Epithelial cell of esophagus (primary cell): ENCODE data around the gene PARK7.

ENCODE experiments used
- DNase-seq: peaks from one replicate; pipeline ENCODE4 v3.0.0; 2010; ENCODE audit warnings: low read depth
- H3K4me3 ChIP-seq: 2 replicates; pipeline ENCODE4 v1.5.1; 2011; ENCODE audit warnings: mild to moderate bottlenecking, low read length, control low read depth
- TF ChIP-seq, protein P1 (sequence below): IDR thresholded peaks from 2 replicates; pipeline ENCODE4 v1.5.1; 2011; ENCODE audit warnings: low read depth, mild to moderate bottlenecking, low read length, control low read depth, inconsistent platforms; ENCODE audit not compliant: insufficient read depth; ENCODE audit errors: missing control alignments

PARK7 gene

DNA sequence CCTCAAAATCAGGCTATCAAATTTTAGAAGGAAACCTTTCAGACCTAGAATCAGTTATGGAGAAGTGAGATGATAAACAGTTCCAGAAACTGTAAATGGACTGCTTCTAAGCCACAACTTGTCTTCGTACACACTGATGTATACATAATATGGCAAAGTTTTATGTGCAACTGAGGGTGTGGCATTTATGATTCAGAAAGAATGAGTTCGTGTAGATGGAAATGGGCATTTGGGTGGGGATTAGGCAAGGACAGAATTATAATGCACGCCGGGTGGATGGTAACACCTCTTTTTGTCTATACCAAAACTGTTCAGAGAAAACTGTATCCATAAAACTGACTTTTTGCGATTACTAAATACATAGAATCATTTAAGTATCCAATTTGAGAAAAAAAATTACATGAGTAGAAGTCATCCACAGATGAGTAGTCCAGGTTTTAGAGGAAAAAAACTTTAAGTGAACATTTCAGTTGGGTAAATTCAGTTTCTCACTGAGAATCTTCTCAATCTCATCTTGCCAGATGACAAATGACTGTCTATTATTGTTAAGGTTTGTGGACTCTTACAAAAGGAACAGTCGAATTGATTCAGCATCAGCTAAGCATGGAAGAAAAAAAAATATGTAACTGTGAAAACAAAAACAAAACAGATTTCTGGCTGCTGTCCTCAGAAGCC lies 42.1 kb downstream of the PARK7 start:
- DNase-seq: peak; percentile 82
- TF ChIP-seq, protein P1, sequence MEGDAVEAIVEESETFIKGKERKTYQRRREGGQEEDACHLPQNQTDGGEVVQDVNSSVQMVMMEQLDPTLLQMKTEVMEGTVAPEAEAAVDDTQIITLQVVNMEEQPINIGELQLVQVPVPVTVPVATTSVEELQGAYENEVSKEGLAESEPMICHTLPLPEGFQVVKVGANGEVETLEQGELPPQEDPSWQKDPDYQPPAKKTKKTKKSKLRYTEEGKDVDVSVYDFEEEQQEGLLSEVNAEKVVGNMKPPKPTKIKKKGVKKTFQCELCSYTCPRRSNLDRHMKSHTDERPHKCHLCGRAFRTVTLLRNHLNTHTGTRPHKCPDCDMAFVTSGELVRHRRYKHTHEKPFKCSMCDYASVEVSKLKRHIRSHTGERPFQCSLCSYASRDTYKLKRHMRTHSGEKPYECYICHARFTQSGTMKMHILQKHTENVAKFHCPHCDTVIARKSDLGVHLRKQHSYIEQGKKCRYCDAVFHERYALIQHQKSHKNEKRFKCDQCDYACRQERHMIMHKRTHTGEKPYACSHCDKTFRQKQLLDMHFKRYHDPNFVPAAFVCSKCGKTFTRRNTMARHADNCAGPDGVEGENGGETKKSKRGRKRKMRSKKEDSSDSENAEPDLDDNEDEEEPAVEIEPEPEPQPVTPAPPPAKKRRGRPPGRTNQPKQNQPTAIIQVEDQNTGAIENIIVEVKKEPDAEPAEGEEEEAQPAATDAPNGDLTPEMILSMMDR: no peak
- no peak overlapping the region for H3K4me3 ChIP-seq

DNA sequence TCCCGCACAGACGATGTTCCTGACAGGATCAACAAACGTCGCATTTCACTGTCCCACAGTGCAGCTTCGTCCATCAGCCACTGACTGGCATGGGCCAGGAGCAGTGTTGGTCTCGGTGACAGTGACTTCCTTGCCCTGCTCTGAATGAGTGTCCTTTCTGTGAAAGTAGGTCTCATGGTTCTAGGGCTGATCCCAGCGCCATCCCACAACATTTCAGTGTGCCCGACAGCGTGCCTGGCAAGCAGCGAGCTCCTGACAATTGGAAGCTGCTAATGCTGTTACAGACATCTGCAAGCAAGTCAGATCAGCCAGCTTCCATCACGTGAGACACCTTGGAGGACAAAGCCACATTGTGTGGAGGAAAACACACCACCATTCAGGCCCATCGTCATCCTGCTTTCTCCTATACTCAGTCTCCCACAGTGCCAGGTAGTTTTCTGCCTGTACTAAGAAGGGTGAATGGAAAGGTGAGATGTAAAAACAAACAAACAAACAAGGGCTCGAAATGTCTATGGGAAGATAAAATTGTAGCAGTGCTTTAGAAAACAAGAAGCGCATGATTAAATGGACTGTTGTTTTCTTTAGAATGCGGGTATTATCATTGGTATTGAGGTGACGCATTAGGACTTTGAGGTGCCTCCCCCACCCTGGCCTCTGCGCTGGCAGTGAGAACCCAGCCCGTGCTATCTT lies 42.7 kb downstream of the PARK7 start:
- DNase-seq: peak; percentile 54
- TF ChIP-seq, protein P1: no peak
- no peak overlapping the region for H3K4me3 ChIP-seq

DNA sequence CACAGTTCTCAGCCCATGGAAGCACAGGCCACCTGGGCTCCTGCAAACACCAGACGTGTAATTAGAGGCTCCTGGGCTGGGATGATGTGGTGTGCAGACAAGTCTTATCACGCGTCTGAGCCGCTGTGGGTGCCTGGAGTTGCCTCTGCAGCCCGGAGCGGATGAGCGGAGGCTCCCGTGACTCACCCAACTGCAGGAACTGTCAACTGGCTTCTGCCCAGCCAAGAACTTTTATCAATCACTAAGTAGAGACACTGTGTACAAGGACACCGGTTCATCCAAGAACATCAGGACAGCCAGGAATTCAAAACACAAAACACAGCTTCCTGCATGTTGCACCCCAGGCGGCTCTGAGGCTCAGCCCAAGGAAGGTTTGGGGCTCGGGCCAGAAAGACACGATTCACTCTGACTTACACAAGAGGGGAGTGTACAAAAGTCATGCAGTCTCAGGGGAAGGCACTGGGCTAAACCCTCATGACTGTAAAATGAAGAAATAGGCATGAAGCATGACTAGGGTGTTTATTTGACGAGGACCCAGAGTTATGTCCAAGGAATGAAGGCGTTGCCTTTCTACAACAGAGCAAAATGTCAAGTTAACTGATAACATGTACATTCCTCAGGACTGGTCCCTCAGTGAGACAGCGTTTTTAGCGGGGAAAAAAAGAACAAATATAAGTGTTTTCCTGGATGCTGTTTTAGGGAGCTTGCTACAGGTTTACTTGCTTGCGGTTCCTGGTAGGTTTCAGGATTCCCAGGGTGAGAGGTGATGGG lies 43.5 kb downstream of the PARK7 start:
- TF ChIP-seq, protein P1: no peak
- peak; percentile 100 for DNase-seq
- H3K4me3 ChIP-seq: no peak overlapping the region

DNA sequence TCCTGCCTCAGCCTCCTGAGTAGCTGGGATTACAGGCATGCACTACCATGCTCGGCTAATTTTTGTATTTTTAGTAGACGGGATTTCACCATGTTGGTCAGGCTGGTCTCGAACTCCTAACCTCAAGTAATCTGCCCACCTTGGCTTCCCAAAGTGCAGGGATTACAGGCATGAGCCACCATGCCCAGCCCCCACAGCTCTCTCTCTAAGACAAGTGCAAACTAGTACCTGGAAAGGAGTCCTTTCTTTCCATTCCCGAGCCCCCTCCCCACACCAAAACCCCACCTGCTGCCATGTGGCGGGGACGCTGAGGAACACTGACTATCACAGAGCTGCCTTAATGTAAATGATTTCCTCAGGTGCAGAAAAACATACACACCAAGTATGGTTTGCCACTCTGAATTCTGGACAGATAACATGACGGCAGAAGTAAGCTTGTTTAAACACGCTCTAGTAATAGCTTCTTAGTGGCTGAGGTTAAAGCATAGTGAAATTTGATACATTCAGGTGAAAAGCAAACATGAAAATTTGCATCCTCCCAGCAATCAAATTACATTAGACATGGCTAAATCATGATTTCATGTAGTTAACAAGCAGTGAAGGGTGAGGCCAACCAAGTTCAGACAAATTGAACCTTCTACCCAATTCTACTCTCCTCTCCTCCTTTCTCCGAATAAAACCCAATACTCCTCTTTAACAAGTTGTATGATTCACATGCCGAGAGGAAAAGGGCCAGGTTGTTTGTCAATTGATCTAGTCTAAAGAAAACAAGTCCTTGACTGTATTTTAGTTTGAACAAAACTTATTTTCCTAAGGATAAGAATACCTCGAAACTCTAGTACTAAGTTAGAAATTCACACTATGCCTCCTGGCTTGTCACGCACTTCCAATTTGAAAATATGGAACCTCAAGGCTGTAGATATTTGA lies 44.8 kb downstream of the PARK7 start:
- DNase-seq: peak; percentile 91
- no peak overlapping the region for H3K4me3 ChIP-seq
- TF ChIP-seq, protein P1: no peak

DNA sequence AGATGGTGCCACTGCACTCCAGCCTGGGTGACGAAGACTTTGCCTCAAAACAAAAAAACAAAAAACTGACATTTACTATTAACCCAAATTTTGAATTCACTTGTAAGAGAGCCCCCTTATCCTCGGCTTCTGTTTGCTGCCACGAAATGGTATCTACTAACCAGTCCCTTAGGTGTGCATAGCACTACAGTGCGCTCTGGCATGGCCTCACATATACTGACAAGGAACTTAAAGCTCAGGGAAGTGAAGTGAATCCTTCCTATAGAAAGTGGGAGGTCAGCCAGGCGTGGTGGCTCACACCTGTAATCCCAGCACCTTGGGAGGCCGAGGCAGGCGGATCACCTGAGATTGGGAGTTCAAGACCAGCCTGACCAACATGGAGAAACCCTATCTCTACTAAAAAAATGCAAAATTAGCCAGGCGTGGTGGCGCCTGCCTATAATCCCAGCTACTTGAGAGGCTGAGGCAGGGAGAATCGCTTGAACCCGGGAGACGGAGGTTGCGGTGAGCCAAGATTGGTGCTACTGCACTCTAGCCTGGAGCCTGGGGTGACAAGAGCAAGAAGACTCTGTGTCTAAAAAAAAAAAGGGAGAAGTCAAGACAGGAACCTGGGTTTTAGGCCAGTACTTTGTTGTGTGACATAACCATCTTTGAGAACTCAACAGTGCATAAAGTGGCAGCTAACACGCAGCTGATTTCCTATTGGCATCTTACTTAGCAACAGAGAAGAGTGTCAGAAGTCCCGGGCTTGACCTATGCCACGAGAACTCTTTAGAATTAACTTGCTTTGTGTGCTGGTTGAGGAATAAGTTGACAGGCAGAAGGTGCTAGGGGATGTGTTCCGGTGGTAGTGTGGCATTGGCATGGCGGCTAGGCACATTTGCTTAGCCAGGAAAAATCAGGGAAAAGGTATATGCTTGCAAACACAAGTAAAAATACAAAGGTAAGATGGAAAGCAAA lies 47.8 kb downstream of the PARK7 start:
- TF ChIP-seq, protein P1: no peak

More for the DNA sequence above, 47.8 kb downstream of the PARK7 start:
- DNase-seq: peak; percentile 46
- H3K4me3 ChIP-seq: no peak overlapping the region
